Kidney capillary endothelial cell (primary cell): ENCODE results near the gene CXCL8.
"Not testable (repeated sequence)": the region's sequence is repeated elsewhere in the genome, so short reads cannot be mapped to it uniquely, and the experiment has no call there.

Experiments
- DNase-seq: peaks from one replicate; pipeline ENCODE4 v3.0.0-alpha.2; 2018; ENCODE audit warnings: low spot score

CXCL8 gene

GRCh38 chr4:73740353-73740778, at the start of gene CXCL8:
TSS of gene CXCL8 (plus strand) at chr4:73740569. CDS start at chr4:73740659, 90 bp downstream.
- DNase-seq: peak; percentile 97

- DNase-seq: not testable (repeated sequence)
Measured at GRCh38 chr4:73691201-73691600, 49.2 kb upstream of the CXCL8 start.

- no peak for DNase-seq
Measured at GRCh38 chr4:73691759-73692158, 48.6 kb upstream of the CXCL8 start.

- no peak for DNase-seq
Measured at GRCh38 chr4:73692254-73692653, 48.1 kb upstream of the CXCL8 start.

GRCh38 chr4:73692701-73693100, 47.7 kb upstream of the CXCL8 start:
- no peak for DNase-seq

- DNase-seq: no peak
Measured at GRCh38 chr4:73693811-73694210, 46.6 kb upstream of the CXCL8 start.

GRCh38 chr4:73698217-73698616, 42.2 kb upstream of the CXCL8 start:
- DNase-seq: no peak

- no peak for DNase-seq
Measured at GRCh38 chr4:73701116-73701515, 39.3 kb upstream of the CXCL8 start.

GRCh38 chr4:73702796-73703287, 37.5 kb upstream of the CXCL8 start:
- no peak for DNase-seq

GRCh38 chr4:73703320-73703719, 37.0 kb upstream of the CXCL8 start:
- no peak for DNase-seq

- DNase-seq: peak; percentile 99
Measured at GRCh38 chr4:73704314-73705055, 35.9 kb upstream of the CXCL8 start.

- peak; percentile 82 for DNase-seq
Measured at GRCh38 chr4:73705056-73705432, 35.3 kb upstream of the CXCL8 start.

- DNase-seq: no peak
Measured at GRCh38 chr4:73705721-73706120, 34.6 kb upstream of the CXCL8 start.

GRCh38 chr4:73706811-73707210, 33.6 kb upstream of the CXCL8 start:
- DNase-seq: no peak

GRCh38 chr4:73707269-73707875, 33.0 kb upstream of the CXCL8 start:
- DNase-seq: no peak

GRCh38 chr4:73707918-73708577, 32.3 kb upstream of the CXCL8 start:
- DNase-seq: peak; percentile 72

- DNase-seq: no peak
Measured at GRCh38 chr4:73709451-73710033, 30.8 kb upstream of the CXCL8 start.

GRCh38 chr4:73710094-73710493, 30.3 kb upstream of the CXCL8 start:
- no peak for DNase-seq

GRCh38 chr4:73711989-73712388, 28.4 kb upstream of the CXCL8 start:
- no peak for DNase-seq

GRCh38 chr4:73713650-73714049, 26.7 kb upstream of the CXCL8 start:
- DNase-seq: no peak

GRCh38 chr4:73714647-73715046, 25.7 kb upstream of the CXCL8 start:
- no peak for DNase-seq

- DNase-seq: no peak
Measured at GRCh38 chr4:73715659-73716058, 24.7 kb upstream of the CXCL8 start.
